Muscle layer of colon (tissue), 2 donors: ENCODE results near the gene DLX3.

Source experiments
- H3K27ac ChIP-seq: one replicate; pipeline ENCODE4 v1.7.0; 2013; ENCODE audit warnings: low read depth, mild to moderate bottlenecking, low read length, moderate library complexity
- H3K27me3 ChIP-seq, 2 donors: one replicate each; pipeline ENCODE4 v1.7.0; 2013; ENCODE audit warnings: low read length in 2 of 2, mild to moderate bottlenecking in 2 of 2; ENCODE audit not compliant: insufficient read depth in 2 of 2, control insufficient read depth in 1 of 2
- H3K36me3 ChIP-seq: one replicate; pipeline ENCODE4 v1.7.0; 2013; ENCODE audit warnings: mild to moderate bottlenecking, low read length; ENCODE audit not compliant: insufficient read depth
- H3K4me1 ChIP-seq: one replicate; pipeline ENCODE4 v1.7.0; 2013; ENCODE audit warnings: mild to moderate bottlenecking, low read length; ENCODE audit not compliant: insufficient read depth
- H3K4me3 ChIP-seq, 2 donors: one replicate each; pipeline ENCODE4 v1.7.0; 2013; ENCODE audit warnings: low read length in 2 of 2, low read depth in 1 of 2, mild to moderate bottlenecking in 1 of 2, moderate library complexity in 1 of 2
- H3K9ac ChIP-seq: one replicate; pipeline ENCODE4 v1.7.0; 2013; ENCODE audit warnings: low read length
- H3K9me3 ChIP-seq: one replicate; pipeline ENCODE4 v1.7.0; 2013; ENCODE audit warnings: mild to moderate bottlenecking, low read length
- donor health status: abdominal sarcoma.
- donor health status: Adenocarcinoma of cecum.

Gene DLX3

GRCh38 chr17:49990331-49990730 is 4.7 kb downstream of the DLX3 start:
- H3K9me3 ChIP-seq = no peaks in the 10 kb centered on the region

DNA sequence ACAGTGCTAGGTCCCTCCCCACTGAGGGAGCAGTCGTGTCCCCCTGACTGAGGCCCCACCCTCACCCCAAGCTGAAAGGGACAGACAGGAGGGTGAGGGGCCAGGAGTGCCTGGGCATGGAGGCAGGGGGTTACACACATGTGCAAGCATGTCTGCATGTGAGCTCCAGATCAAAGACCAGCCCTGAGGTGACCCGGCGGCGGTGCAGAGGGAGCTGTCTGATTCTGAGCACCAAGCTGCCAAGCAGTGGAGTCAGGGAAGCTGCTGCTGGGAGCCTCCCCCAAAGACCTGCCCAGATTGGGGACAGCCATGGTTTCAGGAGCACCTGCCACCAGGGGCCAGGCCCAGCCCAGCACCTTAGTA is 5.5 kb downstream of the DLX3 start:
- no peak overlapping the region for H3K9ac ChIP-seq
- H3K9me3 ChIP-seq = no peaks in the 10 kb centered on the region
- H3K27ac ChIP-seq = no peak overlapping the region
- H3K36me3 ChIP-seq = no peaks in the 10 kb centered on the region
- no peak overlapping the region for H3K4me3 ChIP-seq
- H3K27me3 ChIP-seq = peaks cover 34 to 79% of the 10 kb centered on the region in 2 donors
- H3K4me1 ChIP-seq = peaks cover 17% of the 10 kb centered on the region

More at GRCh38 chr17:49990331-49990730, 4.7 kb downstream of the DLX3 start:
- no peak overlapping the region for H3K4me3 ChIP-seq
- no peaks in the 10 kb centered on the region for H3K36me3 ChIP-seq
- no peak overlapping the region for H3K27ac ChIP-seq
- peaks cover 25% of the 10 kb centered on the region for H3K4me1 ChIP-seq
- peaks cover 42 to 87% of the 10 kb centered on the region in 2 donors for H3K27me3 ChIP-seq
- H3K9ac ChIP-seq = no peak overlapping the region

DNA sequence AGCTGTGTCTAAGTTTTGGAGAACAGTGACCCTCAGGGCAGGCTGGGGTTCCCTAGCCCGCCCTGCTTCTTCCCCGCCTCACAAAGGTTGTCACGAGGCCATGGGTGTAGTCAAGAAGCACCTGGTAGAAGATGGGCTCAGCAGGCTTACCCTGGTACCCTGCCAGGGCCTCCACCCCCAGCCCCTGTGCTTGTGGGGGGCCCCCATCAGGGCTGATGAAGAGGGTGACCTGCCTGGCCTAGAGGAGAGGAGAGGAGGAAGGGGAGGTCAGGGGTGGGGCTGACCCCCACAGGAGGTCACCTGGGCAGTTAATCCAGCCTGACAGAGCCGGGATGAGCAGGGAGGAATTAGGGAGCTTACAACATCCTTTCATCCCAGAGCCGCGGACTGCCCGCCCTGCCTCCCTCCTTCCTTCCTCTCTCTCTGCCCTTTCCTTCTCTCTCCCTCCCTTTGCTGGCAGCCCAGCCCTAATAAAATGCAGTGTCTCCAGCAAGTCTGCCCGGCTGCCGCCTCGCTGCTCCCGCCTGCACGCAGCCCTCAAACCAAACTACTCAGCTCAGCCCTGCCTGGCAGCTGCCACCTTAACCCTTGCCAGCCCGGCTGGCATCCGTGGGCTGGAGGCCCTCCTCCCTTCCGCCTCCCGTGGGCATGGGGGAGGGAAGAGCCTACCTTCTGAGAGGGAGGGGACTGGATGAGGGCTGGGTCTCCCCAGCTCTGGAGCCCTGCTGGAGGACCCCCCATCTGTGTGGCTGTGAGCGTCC is 7.2 kb downstream of the DLX3 start:
- no peak overlapping the region for H3K4me3 ChIP-seq
- no peak overlapping the region for H3K9ac ChIP-seq
- no peaks in the 10 kb centered on the region for H3K36me3 ChIP-seq
- H3K9me3 ChIP-seq = no peaks in the 10 kb centered on the region
- H3K27me3 ChIP-seq = peaks cover 21 to 63% of the 10 kb centered on the region in 2 donors
- H3K4me1 ChIP-seq = peaks cover 6% of the 10 kb centered on the region
- no peak overlapping the region for H3K27ac ChIP-seq

GRCh38 chr17:49987290-49987585 is 7.8 kb downstream of the DLX3 start:
- Histone ChIP-seq H3K27me3 (peaks cover 15 to 56% of the 10 kb centered on the region in 2 donors), H3K9me3 (no peaks in the 10 kb centered on the region), H3K27ac (no peak overlapping the region), H3K4me3 (no peak overlapping the region), H3K9ac (no peak overlapping the region), H3K4me1 (peaks cover 5% of the 10 kb centered on the region), H3K36me3 (no peaks in the 10 kb centered on the region)

DNA sequence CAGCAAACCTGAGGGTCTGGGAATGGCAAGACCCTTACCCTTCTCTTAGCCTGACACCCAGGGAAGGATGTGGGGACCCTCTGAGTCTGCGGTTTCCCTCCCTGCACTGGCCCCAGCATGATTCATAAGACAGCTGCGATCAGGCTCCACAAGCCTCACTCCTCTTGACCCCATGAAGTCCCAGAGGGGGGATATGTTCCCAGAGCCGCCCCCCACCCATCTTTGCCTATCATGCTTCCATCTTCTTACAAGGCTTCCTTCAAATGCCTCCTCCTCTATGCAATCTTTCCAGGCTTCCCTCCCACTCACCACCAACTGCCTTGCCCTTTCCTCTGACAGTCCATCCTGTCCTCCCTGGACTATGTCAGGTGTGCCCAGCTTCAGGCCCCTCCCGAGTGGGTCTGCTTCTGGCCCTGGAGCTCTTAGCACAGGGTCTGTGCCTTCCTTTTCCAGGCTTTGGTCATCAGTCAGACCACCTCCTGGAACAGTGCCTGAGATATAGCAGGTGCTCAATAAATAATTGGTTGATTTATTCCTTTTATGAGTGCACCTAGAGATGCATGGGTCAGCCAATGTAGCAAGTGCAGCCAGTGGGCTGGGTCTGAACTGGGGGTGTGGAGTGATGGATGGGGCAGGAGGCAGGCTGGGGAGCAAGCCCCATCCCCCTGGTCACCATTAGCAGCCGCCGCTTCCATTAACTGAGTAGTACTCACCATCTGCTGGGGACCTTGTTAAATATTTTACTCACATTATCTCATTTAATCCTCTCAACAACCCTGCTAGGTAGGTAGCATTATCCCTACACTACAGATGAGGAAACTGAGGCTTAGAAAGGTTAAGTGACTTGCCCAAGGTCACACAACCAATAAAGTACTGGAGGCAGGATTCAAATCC is 8.4 kb downstream of the DLX3 start:
- Histone ChIP-seq H3K36me3 (no peaks in the 10 kb centered on the region), H3K4me3 (no peak overlapping the region), H3K4me1 (peaks cover 5% of the 10 kb centered on the region), H3K27me3 (peaks cover 9 to 50% of the 10 kb centered on the region in 2 donors), H3K9ac (no peak overlapping the region), H3K9me3 (no peaks in the 10 kb centered on the region), H3K27ac (no peak overlapping the region)

- Histone ChIP-seq H3K4me1 (peaks cover 5% of the 10 kb centered on the region), H3K9ac (no peak overlapping the region), H3K27me3 (peaks cover 8 to 48% of the 10 kb centered on the region in 2 donors), H3K9me3 (no peaks in the 10 kb centered on the region), H3K4me3 (no peak overlapping the region), H3K27ac (no peak overlapping the region), H3K36me3 (no peaks in the 10 kb centered on the region)
Measured at GRCh38 chr17:49985310-49985990, 9.6 kb downstream of the DLX3 start.

- no peaks in the 10 kb centered on the region for H3K36me3 ChIP-seq
- no peak overlapping the region for H3K4me3 ChIP-seq
- H3K9ac ChIP-seq = no peak overlapping the region
- no peak overlapping the region for H3K27ac ChIP-seq
- H3K27me3 ChIP-seq = peaks cover 8 to 52% of the 10 kb centered on the region in 2 donors
- no peaks in the 10 kb centered on the region for H3K9me3 ChIP-seq
- H3K4me1 ChIP-seq = peaks cover 5% of the 10 kb centered on the region
Measured at GRCh38 chr17:49984776-49985175, 10.2 kb downstream of the DLX3 start.

GRCh38 chr17:49984283-49984682 is 10.7 kb downstream of the DLX3 start:
- Histone ChIP-seq H3K9ac (no peak overlapping the region), H3K27me3 (peaks cover 8 to 52% of the 10 kb centered on the region in 2 donors), H3K9me3 (no peaks in the 10 kb centered on the region), H3K27ac (no peak overlapping the region), H3K4me3 (no peak overlapping the region), H3K4me1 (peaks cover 5% of the 10 kb centered on the region), H3K36me3 (no peaks in the 10 kb centered on the region)

- Histone ChIP-seq H3K9me3 (no peaks in the 10 kb centered on the region), H3K27ac (no peak overlapping the region), H3K27me3 (peaks cover 3 to 26% of the 10 kb centered on the region in 2 donors), H3K4me1 (no peaks in the 10 kb centered on the region), H3K36me3 (no peaks in the 10 kb centered on the region), H3K9ac (no peak overlapping the region), H3K4me3 (no peak overlapping the region)
Measured at GRCh38 chr17:49980703-49981197, 14.3 kb downstream of the DLX3 start.

GRCh38 chr17:49979748-49980479 is 15.1 kb downstream of the DLX3 start:
- Histone ChIP-seq H3K36me3 (no peaks in the 10 kb centered on the region), H3K9ac (no peak overlapping the region), H3K27me3 (peaks cover 3 to 22% of the 10 kb centered on the region in 2 donors), H3K9me3 (no peaks in the 10 kb centered on the region), H3K4me3 (no peak overlapping the region), H3K4me1 (no peaks in the 10 kb centered on the region), H3K27ac (no peak overlapping the region)

DNA sequence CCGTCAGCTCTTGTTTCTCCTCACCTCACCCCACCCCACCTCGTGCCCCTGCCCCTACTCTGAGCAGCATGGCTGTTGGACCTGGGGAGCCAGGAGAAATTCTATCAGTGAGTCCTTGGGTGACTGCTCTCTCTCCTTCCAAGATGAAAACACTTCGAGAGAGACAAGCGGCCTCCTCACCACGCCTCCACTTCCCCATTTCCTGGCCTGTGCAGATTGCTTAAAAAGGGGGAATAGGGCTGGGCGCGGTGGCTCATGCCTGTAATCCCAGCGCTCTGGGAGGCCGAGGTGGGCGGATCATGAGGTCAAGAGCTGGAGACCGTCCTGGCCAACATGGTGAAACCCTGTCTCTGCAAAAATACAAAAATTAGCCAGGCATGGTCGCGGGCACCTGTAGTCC is 16.5 kb downstream of the DLX3 start:
- H3K4me3 ChIP-seq = no peak overlapping the region
- no peak overlapping the region for H3K9ac ChIP-seq
- no peaks in the 10 kb centered on the region for H3K36me3 ChIP-seq
- no peaks in the 10 kb centered on the region for H3K9me3 ChIP-seq
- H3K4me1 ChIP-seq = no peaks in the 10 kb centered on the region
- H3K27me3 ChIP-seq = peaks cover 7 to 31% of the 10 kb centered on the region in 2 donors
- H3K27ac ChIP-seq = no peak overlapping the region
